Esophagus muscularis mucosa (tissue), 4 donors: ENCODE results near the gene MAB21L1.

Experiments
- CTCF ChIP-seq, 3 experiments: fragments of 200-600 bp in 2 of 3; fragments of 450-650 bp in 1 of 3; sonication (generic) in 2 of 3; IDR thresholded peaks; one replicate each; pipeline ENCODE4 v1.5.1; 2017 to 2019; ENCODE audit warnings: antibody characterized with exemption in 3 of 3, mild to moderate bottlenecking in 2 of 3, moderate library complexity in 1 of 3
- EP300 ChIP-seq: sonication (generic); formaldehyde crosslinking; IDR thresholded peaks from one replicate; pipeline ENCODE4 v1.6.1; 2017; ENCODE audit warnings: antibody characterized with exemption
- POLR2A ChIP-seq: fragments of 450-650 bp; IDR thresholded peaks from one replicate; pipeline ENCODE4 v1.6.1; 2017; ENCODE audit warnings: antibody characterized with exemption, moderate library complexity, mild to moderate bottlenecking, low read depth
- POLR2AphosphoS5 ChIP-seq, 2 donors: sonication (generic); formaldehyde crosslinking; IDR thresholded peaks; one replicate each; pipeline ENCODE4 v1.6.1; 2017; ENCODE audit warnings: antibody characterized with exemption in 2 of 2

DNA sequence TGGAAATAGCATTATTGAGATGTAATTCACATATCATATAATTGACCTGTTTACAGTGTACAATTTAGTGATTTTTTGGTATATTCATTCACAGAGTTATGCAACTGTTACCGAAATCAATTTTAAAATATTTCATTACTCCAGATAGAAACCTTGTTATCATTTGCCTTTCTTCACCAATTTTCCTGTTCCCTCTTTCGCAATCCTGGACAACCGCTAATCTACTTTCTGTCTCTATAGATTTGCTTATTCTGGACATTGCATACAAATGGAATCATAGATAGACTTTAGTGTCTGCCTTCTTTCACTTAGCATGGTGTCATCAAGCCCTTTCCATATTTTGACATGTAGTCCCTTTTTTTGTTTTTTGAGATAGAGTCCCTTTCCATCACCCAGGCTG, 19.2 kb downstream of the MAB21L1 start:
- TF ChIP-seq CTCF (IDR thresholded peaks at IDR 0.05) (no peak), EP300 (no peak), POLR2A (no peak), POLR2AphosphoS5 (IDR thresholded peaks at IDR 0.05) (no peak)
